ENCODE data around the gene S100A7. TPM values are rescaled to one million over a fixed set of nuclear protein-coding genes. Genes with fewer than 3 reads are reported as not detected.

Gene S100A7
- total and polyA plus RNA-seq, 9 of the 15 experiments (the other 6 are each of a cell fraction or from before 2014, with no cell fraction given): not detected

DNA sequence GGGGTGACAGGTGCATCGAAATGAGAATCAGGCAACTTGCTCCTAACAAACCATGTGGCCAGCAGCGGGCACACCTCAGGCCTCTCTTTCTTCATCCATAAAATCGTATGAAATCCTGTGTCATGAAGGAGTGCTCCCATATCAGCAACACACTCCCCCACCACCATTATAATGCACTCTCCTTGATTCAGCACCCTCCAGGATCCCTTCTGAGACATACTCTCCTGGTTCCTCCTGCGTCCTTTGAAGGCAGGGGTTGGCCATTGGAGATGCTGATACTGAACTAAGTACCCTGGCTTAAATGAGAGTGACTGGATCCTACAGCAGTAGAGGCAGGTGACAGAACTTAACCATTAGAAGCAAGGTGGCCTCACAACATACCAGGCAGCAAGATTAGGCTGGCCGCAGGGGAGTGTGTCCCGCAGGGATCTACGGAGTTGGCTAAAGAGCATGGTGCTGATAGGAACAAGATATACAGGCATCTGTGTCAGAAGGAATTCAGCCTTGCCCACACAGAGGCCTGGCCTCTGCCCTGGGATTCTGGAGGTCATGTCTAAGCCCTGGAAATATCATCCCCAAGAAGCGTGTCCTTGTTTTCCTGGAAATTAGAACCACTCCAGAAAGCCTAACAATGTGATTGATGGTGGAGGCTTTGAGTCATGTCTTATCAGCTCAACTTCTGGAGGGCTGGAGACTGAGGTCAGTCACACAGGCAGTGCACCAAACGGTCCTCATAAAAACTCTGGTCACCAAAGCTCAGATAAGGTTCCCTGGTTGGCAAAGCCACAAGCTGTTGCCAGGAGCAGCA is 27.4 kb downstream of the S100A7 start (continued):
- TF ChIP-seq, protein P1, sequence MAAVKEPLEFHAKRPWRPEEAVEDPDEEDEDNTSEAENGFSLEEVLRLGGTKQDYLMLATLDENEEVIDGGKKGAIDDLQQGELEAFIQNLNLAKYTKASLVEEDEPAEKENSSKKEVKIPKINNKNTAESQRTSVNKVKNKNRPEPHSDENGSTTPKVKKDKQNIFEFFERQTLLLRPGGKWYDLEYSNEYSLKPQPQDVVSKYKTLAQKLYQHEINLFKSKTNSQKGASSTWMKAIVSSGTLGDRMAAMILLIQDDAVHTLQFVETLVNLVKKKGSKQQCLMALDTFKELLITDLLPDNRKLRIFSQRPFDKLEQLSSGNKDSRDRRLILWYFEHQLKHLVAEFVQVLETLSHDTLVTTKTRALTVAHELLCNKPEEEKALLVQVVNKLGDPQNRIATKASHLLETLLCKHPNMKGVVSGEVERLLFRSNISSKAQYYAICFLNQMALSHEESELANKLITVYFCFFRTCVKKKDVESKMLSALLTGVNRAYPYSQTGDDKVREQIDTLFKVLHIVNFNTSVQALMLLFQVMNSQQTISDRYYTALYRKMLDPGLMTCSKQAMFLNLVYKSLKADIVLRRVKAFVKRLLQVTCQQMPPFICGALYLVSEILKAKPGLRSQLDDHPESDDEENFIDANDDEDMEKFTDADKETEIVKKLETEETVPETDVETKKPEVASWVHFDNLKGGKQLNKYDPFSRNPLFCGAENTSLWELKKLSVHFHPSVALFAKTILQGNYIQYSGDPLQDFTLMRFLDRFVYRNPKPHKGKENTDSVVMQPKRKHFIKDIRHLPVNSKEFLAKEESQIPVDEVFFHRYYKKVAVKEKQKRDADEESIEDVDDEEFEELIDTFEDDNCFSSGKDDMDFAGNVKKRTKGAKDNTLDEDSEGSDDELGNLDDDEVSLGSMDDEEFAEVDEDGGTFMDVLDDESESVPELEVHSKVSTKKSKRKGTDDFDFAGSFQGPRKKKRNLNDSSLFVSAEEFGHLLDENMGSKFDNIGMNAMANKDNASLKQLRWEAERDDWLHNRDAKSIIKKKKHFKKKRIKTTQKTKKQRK (IDR thresholded peaks at IDR 0.05; ENCODE audit: borderline replicate concordance, low read depth, low read length): no peak
- TF ChIP-seq NR3C1 (CRISPR knock-in tag; IDR thresholded peaks at IDR 0.05): no peak
- TF ChIP-seq ZNF445 (CRISPR knock-in tag; IDR thresholded peaks at IDR 0.05; ENCODE audit: low read depth): no peak
- TF ChIP-seq, protein P2, sequence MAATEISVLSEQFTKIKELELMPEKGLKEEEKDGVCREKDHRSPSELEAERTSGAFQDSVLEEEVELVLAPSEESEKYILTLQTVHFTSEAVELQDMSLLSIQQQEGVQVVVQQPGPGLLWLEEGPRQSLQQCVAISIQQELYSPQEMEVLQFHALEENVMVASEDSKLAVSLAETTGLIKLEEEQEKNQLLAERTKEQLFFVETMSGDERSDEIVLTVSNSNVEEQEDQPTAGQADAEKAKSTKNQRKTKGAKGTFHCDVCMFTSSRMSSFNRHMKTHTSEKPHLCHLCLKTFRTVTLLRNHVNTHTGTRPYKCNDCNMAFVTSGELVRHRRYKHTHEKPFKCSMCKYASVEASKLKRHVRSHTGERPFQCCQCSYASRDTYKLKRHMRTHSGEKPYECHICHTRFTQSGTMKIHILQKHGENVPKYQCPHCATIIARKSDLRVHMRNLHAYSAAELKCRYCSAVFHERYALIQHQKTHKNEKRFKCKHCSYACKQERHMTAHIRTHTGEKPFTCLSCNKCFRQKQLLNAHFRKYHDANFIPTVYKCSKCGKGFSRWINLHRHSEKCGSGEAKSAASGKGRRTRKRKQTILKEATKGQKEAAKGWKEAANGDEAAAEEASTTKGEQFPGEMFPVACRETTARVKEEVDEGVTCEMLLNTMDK (IDR thresholded peaks at IDR 0.05; ENCODE audit: borderline replicate concordance, insufficient read depth, low read depth, low read length, poor library complexity, severe bottlenecking): no peak
- peak; percentile 44; the same call in 1 of the 2 replicates for TF ChIP-seq TFAP4 (CRISPR knock-in tag; IDR thresholded peaks at IDR 0.05; ENCODE audit: borderline replicate concordance)
- TF ChIP-seq NELFE (IDR thresholded peaks at IDR 0.05; ENCODE audit: insufficient read depth, insufficient read length): no peak
- no peak for TF ChIP-seq MBD1 (CRISPR knock-in tag; IDR thresholded peaks at IDR 0.05)
- TF ChIP-seq HCFC1 (IDR thresholded peaks at IDR 0.05; ENCODE audit: low read depth, low read length): no peak
- no peak for TF ChIP-seq TSC22D4 (tag; IDR thresholded peaks at IDR 0.05)
- TF ChIP-seq, protein P3, sequence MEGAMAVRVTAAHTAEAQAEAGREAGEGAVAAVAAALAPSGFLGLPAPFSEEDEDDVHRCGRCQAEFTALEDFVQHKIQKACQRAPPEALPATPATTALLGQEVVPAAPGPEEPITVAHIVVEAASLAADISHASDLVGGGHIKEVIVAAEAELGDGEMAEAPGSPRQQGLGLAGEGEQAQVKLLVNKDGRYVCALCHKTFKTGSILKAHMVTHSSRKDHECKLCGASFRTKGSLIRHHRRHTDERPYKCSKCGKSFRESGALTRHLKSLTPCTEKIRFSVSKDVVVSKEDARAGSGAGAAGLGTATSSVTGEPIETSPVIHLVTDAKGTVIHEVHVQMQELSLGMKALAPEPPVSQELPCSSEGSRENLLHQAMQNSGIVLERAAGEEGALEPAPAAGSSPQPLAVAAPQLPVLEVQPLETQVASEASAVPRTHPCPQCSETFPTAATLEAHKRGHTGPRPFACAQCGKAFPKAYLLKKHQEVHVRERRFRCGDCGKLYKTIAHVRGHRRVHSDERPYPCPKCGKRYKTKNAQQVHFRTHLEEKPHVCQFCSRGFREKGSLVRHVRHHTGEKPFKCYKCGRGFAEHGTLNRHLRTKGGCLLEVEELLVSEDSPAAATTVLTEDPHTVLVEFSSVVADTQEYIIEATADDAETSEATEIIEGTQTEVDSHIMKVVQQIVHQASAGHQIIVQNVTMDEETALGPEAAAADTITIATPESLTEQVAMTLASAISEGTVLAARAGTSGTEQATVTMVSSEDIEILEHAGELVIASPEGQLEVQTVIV (CRISPR knock-in tag; IDR thresholded peaks at IDR 0.05; ENCODE audit: borderline replicate concordance): no peak
- peak; percentile 94 for TF ChIP-seq ZKSCAN1 (IDR thresholded peaks at IDR 0.05; ENCODE audit: low read depth, low read length)
- no peak for TF ChIP-seq ZNF316 (IDR thresholded peaks at IDR 0.05)
- TF ChIP-seq NR2C2 (CRISPR knock-in tag; IDR thresholded peaks at IDR 0.05): no peak
- TF ChIP-seq NR2C2 (tag; IDR thresholded peaks at IDR 0.05): peak; percentile 76
- TF ChIP-seq HNRNPH1 (optimal IDR thresholded peaks at IDR 0.05; ENCODE audit: low read depth, low read length): no peak
- TF ChIP-seq DMBX1 (CRISPR knock-in tag; IDR thresholded peaks at IDR 0.05; ENCODE audit: borderline replicate concordance): peak; percentile 89; the same call in 1 of the 2 replicates

Data from K562 (cell line).